Measurements from ENCODE around the gene USH1G.
"Not testable (repeated sequence)": the region's sequence is repeated elsewhere in the genome, so short reads cannot be mapped to it uniquely, and the experiment has no call there.

The USH1G gene

DNA sequence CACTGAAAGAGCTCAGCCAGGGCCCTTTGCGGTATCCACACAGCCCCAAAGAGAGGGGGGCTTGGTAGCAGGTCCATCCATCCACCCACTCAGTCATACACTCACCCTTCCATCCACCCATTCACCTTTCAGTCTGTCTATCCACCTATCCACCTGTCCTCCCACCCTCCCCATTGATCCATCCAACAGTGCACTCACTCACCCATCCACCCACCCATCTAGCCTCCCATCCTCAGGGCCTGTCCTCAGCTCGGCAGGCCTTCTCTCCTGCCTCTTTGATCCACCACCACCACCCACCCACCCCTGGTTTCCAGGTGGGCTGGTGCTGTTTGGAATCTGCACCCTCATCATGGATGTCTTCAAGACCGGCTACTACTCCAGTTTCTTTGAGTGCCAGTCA, 2.2 kb upstream of the USH1G start:
- FAIRE-seq: no peak

DNA sequence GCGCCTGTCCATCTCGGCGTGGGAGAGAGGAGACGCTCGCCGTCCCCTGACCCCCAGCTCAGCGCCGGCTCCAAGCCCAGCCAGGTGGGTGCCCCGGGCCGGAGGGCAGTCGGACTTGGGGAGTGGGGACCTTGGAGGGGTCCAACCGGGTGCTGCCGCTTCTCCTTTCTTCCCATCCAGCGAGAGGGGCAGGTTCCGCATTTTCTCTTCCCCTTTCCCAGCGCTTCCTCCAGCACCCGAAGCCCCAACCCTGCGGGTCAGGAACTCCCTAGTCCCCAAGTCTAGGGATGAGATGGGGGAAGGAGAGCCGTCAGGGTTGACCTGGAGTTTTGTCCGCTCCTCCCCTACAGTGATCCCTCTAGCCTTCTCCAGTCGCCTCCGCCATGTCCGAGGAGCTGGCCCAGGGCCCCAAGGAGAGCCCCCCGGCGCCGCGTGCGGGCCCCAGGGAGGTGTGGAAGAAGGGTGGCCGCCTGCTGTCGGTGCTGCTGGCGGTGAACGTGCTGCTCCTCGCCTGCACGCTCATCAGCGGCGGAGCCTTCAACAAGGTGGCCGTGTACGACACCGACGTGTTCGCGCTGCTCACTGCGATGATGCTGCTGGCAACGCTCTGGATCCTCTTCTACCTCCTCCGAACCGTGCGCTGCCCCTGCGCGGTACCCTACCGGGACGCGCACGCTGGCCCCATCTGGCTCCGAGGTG, 1.3 kb upstream of the USH1G start, which contains the start of gene OTOP2:
Gene OTOP2, plus strand, starts transcription at position 24 of the 699 bp plus-strand sequence. Its CDS starts 360 bp downstream, at position 384.
- no peak for FAIRE-seq

DNA sequence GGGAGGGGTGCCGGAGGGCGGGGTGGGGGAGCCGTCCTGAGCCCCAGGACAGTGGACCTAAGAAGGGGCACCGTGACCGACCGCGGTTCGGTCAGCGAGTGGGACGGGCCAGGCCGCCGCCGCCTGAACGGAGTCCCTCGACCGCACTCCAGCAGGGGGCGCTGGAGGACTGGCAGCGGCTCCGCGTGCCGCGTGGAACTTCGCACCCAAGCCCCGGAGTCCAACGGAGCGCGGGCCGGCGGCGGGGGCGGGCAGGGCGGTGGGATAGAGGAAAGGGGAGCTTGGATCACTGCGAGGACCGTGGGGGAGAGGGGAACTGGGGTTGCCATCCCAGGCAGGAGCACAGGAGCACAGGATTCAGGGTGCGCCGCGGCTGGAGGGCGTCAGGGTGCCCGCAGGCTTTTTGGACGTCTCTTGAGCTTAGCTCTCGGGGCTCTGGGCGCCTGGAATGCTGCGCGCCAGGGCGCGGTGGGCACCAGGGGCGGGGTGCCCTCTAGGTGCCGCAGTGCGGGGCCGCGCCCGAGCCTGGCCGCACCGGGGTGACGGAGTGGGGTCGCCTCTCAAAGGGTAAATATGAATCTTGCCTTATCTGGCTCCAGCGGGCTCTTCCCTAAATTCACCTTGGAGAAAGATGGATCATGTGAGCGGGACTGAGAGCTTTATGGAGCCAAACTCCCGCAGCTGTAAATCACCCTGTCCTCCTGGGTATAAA, 639 bp upstream of the USH1G start:
- FAIRE-seq: no peak

DNA sequence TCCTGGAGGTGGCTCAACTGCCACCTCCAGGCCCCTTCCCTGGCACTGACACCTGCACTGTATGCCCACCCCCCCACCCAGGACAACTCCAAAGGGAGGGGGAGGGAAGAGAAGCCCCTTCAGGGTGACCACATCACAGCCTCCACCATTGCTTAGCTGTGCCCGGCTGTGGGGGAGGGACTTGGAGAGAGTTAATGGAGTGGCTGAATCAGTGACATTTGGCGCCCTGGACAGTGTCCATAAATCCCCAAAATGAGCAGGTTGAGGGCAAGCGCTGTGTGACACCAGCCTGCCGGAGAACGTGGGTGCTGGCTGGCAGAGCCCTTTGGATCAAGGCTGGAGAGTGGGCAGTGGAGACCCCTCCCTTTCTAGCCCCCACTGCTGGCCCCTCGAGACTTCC, 883 bp downstream of the USH1G start:
- FAIRE-seq: no peak

DNA sequence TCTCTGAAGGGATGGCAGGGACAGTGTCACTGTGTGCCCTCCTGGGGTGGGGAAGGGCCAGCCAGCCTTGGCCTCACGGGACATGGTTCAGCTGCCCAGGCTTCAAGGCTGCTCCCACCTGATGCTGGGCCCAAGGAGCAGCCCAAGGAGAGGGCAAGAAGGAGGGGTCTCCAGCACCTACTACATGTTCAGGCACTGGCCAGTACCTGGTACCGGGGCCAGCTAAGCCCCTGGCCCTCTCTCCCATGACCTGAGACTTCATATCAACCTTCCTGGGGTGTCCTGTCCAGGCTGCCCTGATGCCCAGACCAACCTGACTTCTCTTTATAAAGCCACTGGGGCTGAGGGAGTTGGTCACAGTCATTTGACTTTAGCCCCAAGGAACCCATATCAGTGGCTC, 1.3 kb downstream of the USH1G start:
- no peak for FAIRE-seq

DNA sequence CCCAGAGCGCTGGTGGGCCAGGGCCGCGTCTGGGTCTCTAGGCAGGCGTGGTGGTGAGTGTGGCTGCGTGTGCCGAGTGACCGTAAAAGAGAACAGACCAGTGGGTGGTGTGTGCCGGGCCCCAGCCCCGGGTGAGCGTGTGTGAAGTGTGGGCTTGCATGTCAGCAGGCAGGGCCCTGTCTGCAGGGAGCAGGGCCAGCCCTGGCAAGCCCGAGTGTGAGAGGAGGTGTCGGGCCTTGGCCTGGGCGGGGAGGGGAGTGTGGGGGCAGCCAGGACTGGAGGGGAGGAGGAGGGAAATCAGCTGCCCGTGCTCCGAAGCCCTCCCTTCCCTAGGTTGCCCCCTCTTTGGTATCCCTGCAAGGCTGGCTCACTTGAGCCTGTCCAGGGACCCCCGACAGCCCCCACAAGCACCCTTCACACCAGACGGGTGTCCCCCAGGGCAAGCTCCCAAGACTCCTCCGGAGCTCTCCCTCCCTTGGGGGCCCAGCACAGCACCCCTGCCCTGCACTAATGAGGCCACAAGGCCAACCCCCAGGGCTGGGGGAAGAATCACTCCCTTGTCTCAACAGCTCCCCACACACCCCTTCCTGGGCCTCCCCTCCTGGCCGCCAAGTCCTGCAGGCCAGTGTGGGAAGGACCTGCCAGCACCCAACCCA, 1.9 kb downstream of the USH1G start:
- FAIRE-seq: no peak

DNA sequence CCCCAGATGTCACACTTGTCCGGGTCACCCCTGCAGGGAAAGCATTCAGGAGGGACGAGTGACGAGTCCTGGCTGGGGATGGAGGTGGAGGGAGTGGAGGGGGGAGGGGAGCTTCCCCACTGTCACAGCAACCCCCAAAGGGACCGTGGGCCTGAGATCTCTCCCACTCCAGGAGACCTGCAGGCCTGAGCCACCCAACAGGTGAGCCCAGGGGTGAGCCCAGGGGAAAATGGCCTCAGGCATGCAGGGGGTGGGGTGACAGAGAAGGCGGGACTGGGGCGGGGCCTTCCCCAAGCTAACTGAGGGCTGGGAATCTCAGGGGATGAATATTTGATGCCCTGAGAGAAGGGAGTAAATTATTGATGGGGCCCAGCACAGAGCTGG, 2.4 kb downstream of the USH1G start:
- FAIRE-seq: no peak

DNA sequence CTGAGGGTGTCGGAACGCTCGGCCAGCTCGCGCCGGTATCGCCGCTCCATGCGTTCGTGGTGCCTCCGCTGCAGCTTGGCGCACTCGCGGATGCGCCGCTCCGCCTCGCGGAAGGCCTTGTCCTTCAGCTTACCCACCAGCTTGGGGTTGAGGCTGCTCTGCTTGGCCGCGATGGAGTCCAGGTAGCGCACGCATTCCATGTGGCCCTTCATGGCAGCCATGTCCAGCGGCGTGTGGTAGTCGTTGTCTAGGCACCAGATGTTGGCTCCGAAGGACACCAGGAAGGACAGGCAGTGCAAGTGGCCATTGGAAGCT, 2.8 kb downstream of the USH1G start:
- FAIRE-seq: no peak

DNA sequence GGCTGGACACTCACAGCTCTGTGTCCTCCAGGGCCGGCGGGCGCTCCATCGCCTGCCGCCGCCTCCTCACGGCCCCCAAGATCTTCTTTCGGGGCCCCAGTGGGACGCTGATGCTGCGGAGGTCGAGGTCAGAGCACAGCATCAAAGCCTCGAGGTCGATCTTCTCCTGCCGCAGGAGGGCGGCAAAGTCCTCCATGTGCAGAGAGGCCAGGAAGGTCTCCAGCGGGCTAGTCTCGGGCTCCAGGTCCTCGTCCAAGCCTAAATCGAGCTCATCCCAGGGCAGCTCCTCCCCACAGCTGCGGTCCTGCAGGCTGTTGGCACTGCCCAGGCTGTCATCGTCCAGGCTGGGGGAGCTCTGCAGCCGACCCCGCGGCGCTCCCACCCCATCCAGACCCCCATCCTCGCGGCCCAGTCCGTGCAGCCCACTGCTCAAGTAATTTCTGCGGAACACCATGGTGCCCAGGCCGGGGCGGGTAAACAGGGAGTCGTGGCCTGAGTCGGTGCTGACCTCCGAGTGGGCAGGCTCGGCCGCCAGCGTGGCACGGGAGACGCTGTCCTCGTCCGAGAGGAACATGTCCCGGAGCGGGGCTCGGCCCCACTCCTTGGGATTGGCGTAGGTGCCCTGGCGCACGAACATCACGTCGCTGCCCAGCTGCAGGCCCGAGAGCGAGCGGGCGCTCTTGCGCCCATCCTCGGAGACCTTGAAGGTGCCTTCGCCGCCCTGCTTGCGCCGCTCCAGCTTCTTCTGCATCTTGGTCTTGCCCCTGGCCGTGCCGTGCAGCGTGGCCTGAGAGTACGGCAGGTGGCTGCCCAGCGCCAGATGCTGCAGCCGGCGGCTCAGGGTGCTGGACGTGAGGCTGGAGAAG, 3.4 kb downstream of the USH1G start:
- FAIRE-seq: no peak

DNA sequence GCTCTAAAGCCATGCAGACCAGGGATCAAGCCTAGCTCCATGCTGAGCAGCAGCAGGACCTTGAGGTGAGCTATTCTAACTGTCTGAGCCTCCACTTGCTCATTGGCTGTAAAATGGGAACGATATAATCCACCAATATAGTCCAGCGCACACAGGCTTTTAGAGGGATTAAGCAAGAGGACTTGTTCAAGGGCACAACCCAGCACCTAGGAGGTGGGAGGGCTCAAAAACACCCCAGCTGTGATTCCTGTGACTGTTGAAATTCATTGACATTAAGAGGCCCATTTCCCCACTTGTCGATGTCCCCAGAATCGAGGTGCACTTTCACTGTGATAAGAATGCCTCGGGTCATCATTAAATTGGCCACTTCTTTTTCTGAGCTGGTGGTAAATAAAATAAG, 4.1 kb downstream of the USH1G start:
- no peak for FAIRE-seq

DNA sequence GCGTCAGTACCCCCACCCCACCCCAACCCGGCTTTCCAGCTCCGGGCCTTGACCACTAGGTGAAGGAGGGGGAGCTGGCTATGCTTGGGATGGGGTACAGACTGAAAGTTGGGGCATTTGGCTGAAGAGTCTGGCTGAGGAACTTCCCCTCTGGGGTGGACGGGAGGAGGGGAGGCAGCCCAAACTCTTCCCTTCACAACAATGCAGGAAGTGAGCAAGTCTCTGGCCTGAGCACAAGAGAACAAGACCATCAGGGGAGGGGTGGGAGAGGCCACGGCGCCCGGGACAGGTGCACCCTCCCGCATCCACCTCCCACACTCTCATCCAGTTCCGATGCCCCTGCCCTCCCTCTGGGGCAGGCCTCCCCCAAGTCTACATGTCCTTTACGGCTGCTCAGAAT, 5.6 kb downstream of the USH1G start:
- FAIRE-seq: no peak

DNA sequence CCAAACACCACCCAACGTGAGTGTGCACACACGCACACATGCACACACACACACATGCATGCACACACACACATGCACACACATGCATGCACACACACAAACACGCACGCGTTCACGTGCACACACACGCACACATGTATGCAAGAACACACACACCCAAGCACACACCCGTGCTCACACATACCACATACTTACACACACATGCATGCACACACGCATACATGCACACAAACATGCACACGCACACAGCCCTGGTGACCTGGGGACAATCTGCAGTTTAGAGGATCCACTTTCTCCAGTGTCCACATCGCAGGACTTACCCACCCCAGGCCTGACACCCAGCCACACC, 6.2 kb downstream of the USH1G start:
- no peak for FAIRE-seq

DNA sequence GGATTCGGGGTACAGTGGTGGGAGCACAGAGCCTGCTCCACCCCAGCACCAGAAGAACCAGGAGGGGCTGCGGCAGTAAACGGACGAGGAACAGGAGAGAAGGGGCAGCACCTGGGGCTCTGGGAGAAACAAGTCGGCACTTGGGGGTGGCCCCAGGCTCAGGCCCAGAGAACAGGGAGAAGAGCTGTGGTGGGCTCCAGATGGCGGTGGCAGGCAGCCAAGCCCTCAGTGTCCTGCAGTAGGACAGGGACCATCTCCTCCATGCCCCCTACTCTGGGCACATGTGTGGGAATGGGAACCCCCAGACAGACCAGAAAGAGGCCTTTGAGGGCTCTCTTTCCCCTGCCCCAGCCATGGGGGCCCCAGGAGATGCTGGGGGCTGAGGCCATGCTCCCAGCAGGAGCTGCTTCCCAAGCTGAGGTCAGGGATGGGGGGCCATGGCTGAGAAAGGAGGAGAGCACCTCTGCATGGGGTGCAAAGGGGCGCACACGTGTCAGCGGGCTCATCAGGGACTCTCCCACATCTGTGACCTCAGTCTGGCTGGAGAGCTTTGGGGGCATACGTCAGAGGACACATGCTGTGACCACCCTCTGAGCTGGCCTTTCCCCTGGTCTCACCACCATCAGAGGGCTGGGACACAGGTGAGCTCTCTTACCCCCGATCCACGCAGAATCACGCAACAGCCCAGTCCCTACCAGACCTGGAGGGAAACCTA, 6.8 kb downstream of the USH1G start:
- no peak for FAIRE-seq

DNA sequence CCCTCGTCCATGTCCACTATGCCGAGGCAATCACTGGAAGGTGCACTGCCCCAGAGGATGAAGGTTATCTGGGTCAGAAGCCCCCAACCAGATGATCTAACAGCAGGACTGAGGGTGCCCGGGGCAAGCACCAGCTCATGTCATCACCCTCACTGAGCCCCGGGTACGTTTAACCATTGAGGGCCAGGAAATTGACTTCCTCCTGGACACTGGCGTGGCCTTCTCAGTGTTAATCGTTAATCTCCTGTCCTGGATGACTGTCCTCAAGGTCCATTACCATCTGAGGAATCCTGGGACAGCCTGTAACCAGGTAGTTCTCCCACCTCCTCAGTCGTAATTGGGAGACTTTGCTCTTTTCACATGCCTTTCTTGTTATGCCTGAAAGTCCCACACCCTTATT, 11.6 kb downstream of the USH1G start:
- not testable (repeated sequence) for FAIRE-seq

DNA sequence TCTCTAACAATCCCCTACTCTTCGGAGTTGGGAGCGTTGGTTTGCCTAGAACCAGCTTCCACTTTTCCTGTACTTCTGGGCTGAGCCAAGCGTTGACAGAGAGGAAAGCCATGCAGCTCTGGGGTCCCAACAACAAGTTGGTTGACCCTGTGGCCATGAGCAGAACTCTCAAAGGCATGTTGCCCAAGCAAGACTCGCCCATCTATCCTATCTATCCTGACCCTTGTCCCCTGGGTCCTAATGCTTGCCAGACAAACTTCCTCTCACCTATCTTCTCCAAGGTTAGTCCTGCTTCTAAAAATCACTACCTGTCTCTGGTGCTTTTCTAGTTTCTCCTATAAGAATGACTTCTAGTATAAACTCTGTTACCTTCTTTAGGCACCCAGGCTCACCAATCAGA, 14.0 kb downstream of the USH1G start:
- not testable (repeated sequence) for FAIRE-seq

DNA sequence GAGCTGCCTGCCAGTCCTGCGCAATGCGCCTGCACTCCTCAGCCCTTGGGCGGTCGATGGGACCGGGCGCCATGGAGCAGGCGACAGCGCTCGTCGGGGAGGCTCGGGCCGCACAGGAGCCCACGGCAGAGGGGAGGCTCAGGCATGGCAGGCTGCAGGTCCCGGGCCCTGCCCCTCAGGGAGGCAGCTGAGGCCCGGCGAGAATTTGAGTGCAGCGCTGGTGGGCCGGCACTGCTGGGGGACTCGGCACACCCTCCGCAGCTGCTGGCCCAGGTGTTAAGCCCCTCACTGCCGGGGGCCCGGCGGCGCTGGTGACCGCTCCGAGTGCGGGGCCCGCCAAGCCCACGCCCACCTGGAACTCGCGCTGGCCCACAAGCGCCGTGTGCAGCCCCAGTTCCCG, 16.0 kb downstream of the USH1G start:
- FAIRE-seq: no peak

DNA sequence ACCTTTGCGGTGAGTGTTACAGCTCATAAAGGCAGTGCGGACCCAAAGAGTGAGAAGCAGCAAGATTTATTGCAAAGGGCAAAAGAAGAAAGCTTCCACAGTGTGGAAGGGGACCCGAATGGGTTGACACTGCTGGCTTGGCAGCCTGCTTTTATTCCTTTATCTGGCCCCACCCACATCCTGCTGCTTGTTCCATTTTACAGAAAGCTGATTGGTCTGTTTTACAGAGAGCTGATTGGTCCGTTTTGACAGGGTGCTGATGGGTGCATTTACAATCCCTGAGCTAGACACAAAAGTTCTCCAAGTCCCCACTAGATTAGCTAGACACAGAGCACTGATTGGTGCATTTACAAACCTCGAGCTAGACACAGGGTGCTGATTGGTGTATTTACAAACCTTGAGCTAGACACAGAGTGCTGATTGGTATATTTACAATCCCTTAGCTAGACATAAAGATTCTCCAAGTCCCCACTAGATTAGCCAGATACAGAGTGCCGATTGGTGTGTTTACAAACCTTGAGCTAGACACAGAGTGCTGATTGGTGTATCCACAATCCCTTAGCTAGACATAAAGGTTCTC, 16.8 kb downstream of the USH1G start:
- not testable (repeated sequence) for FAIRE-seq

DNA sequence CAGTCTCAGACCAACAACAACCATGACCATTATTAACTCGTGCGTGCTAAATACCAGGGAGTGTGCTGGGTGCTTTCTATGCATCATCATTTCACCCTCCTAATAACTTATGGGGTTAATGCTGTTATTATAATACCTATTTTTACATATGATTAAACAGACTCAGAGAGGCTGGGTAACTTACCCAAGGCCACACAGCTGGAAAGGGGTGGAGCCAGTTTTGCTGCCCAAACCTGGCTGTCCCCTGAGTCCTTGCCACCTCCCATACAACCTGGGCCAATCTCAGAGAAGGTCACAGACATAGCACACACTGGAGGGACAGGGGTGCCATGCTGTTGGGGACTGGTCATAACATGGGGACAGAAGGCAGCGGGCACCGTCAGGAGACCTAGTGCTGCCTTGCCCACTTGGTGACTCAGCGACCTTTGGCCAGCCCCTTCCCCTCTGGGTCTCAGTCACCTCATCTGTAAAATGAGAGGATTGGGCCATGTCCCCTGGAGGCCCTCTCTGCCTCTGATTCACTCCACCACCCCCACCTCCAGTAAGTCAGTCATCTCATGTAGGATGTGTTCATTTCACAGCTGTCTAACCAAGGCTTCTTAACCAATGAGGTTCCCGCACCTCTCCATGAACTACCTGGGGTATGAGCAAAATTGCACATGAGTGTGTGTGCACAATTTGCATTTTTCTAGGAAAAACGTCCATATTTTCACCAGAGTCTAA, 18.2 kb downstream of the USH1G start:
- FAIRE-seq: no peak

DNA sequence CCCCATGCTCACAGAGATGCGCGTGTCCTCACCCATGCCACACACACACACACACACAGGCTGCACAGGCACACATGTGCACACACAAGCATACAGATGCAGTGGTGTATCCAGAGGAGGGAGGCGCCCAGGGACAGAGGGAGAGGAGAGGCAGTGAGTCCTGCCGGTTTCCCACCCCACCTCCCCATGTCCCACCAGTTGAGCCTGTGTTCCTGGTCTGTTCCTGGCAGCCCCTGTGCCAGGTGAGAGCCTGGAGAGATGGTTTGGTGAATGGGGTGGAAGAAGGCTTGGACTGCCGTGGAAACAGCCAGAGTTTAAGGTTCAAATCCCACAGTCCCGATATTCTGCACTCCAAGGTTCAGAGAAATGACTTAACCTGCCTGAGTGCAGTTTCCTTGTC, 19.4 kb downstream of the USH1G start:
- FAIRE-seq: no peak

DNA sequence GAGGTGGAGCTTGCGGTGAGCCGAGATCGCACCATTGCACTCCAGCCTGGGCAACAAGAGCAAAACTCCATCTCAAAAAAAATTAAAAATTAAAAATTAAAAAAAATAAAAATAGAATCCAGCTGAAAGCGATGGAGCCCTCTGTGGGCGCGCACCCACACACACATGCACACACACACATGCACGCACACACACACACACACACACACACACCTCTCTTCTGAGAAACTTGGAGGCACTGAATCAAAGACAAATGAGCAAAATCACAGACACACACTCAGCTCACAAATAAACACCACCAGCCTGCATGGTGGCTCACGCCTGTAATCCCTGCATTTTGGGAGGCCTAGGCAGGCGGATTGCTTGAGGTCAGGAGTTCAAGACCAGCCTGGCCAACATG, 20.0 kb downstream of the USH1G start:
- no peak for FAIRE-seq

DNA sequence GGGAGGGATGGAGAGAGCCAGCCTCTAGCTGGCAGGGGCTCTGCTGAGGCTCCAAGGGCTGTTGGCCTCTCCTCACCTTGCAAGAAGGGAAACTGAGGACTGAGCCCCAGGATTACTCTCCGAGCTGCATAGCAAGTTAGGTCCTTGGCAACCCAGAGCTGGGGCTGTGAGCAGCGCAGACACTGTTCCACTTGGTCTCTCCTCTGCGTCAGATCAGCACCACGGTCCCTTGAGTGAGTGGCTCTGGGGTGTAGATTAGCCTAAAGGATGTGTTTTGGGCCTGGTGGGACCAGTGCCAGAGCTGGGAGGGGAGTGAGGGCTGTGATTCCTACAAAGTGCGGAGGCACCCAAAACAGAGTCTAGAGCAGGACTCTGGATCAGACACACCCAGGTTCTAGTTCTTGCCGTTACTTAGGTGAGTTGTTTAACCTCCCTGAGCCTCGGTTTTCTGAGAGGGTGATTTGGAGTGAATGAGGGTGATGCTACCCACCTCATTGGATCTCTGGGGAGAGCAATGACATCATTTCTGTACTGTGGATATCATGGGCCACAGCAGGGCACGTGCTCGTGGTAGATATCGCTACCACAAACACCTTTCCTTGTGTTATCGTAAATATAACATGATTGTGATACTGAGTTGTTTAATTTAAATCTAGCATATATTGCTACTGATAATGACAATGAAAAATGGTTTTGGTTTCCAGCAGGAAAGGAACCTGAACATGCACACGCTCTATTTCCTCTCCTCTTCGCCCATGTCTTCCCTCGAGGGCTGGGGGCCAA, 21.5 kb downstream of the USH1G start:
- FAIRE-seq: no peak
